SU-DHL-6 (cell line): Measurements from ENCODE around the gene SPATA31E1.

Source experiments
- CTCF ChIP-seq: fragments of 200-600 bp; sonication (generic); IDR thresholded peaks from one replicate; pipeline ENCODE4 v1.5.1; 2017; ENCODE audit warnings: antibody characterized with exemption, mild to moderate bottlenecking, low read length, moderate library complexity; ENCODE audit not compliant: insufficient read depth, poor library complexity, severe bottlenecking
- EZH2phosphoT487 ChIP-seq: fragments of 200-600 bp; sonication (generic), shearing (Covaris generic); conservative IDR thresholded peaks from 2 replicates; pipeline ENCODE4 v1.6.1; 2018; ENCODE audit warnings: mild to moderate bottlenecking, antibody characterized with exemption, low read length, moderate library complexity, mixed read lengths

GRCh38 chr9:87854580-87854955 lies 28.1 kb upstream of the SPATA31E1 start:
- no peak for TF ChIP-seq CTCF
- TF ChIP-seq EZH2phosphoT487 = no peak
